Epithelial cell of esophagus (primary cell): Measurements from ENCODE around the gene RHBDD1.

Experiments used
- DNase-seq: peaks from one replicate; pipeline ENCODE4 v3.0.0; 2010; ENCODE audit warnings: low read depth
- H3K4me3 ChIP-seq: 2 replicates; pipeline ENCODE4 v1.5.1; 2011; ENCODE audit warnings: mild to moderate bottlenecking, low read length, control low read depth
- TF ChIP-seq, protein P1 (sequence below): IDR thresholded peaks from 2 replicates; pipeline ENCODE4 v1.5.1; 2011; ENCODE audit warnings: low read depth, mild to moderate bottlenecking, low read length, control low read depth, inconsistent platforms; ENCODE audit not compliant: insufficient read depth; ENCODE audit errors: missing control alignments

RHBDD1 gene

DNA sequence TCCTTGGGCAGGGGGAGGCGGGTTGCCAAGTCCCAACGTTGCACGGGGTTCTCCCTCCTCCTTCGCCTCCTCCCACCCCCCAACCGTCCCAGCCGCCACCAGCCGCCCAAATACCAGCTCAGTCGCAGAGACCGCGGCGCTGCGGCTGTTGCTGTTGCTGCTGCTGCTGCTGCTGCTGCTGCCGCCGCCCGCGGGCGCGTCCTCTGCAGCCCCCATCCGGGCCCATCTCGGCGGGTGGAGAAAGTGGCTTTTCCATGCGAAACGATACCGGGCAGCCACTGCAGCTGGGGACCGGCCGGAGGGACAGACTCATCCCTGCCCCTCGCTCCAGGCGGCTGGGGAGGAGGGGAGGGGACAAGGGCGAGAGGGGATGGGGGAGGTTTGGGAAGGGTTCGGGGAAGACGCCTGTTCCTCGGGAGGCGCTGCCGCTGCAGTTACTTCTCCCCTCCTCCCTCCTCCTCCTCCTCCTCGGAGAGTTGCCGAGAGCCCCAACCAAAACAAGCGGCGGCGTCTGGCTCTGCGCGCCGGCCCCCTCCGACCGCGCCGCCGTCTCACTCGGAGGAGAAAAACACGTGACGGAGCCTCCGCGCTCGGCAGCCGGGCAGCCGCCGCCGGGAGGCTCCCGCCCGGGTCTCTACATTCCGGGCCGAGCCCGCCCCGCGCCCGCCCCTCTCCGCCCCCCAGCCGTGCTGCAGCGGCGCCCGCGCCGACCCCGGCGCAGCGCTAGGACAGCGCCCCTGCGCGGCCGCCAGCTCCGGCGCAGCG, 36.5 kb upstream of the RHBDD1 start, which contains the start of gene IRS1:
Gene IRS1 (minus strand): TSS at position 610 of the 765 bp plus-strand sequence. CDS start 1,082 bp downstream, outside the sequence.
- H3K4me3 ChIP-seq, result peak within 1 kb of the TSS; percentile 79
- TF ChIP-seq, protein P1, sequence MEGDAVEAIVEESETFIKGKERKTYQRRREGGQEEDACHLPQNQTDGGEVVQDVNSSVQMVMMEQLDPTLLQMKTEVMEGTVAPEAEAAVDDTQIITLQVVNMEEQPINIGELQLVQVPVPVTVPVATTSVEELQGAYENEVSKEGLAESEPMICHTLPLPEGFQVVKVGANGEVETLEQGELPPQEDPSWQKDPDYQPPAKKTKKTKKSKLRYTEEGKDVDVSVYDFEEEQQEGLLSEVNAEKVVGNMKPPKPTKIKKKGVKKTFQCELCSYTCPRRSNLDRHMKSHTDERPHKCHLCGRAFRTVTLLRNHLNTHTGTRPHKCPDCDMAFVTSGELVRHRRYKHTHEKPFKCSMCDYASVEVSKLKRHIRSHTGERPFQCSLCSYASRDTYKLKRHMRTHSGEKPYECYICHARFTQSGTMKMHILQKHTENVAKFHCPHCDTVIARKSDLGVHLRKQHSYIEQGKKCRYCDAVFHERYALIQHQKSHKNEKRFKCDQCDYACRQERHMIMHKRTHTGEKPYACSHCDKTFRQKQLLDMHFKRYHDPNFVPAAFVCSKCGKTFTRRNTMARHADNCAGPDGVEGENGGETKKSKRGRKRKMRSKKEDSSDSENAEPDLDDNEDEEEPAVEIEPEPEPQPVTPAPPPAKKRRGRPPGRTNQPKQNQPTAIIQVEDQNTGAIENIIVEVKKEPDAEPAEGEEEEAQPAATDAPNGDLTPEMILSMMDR, result no peak
- DNase-seq, result peak; percentile 78

DNA sequence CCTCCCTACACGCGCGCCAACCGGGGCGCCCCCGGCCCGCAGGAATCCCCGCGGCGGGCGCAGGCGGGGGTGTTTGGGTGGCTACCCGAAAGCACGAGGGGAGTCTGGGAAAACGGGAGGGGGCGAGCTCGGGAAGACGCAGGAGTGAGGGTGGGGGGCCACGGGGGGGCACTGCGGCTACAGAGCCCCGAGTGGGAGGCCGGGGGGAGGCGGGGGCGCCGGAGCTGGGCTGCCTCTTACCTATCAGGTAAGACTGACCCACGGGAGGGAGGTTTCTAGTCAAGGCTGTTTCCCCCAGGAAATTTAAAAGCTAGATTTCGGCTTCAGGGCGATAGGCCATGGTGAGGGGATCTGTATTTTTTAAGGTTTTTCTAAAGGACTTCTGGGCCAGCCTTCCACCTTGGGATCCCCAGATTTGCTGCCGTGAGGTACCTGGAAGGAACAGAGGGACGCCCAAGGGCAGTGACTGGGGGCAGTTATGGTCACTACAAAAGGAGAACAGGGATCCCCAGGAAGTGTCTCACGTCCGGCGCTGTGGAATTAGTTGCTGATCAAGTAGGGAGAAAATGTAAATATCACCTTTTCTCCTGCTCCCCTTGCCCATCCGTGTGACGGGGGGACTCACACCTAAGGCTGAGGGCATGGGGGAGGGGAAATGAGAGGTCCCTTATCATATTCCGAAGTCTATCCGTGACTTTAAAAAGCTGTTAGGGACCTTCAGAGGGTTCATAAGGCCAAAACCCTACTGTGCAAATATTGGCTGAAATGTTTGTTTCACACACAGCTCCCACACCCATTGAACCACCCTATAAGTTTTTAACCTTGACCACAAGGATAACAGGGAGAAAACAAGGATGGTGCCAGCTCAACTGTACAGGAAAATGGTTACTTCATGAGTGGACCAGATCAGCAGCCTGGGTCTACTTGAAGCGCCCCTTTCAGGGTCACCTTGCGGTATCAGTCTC, 35.6 kb upstream of the RHBDD1 start:
- DNase-seq, result peak; percentile 33
- peak overlapping the region; percentile 50 for H3K4me3 ChIP-seq
- TF ChIP-seq, protein P1, result no peak

DNA sequence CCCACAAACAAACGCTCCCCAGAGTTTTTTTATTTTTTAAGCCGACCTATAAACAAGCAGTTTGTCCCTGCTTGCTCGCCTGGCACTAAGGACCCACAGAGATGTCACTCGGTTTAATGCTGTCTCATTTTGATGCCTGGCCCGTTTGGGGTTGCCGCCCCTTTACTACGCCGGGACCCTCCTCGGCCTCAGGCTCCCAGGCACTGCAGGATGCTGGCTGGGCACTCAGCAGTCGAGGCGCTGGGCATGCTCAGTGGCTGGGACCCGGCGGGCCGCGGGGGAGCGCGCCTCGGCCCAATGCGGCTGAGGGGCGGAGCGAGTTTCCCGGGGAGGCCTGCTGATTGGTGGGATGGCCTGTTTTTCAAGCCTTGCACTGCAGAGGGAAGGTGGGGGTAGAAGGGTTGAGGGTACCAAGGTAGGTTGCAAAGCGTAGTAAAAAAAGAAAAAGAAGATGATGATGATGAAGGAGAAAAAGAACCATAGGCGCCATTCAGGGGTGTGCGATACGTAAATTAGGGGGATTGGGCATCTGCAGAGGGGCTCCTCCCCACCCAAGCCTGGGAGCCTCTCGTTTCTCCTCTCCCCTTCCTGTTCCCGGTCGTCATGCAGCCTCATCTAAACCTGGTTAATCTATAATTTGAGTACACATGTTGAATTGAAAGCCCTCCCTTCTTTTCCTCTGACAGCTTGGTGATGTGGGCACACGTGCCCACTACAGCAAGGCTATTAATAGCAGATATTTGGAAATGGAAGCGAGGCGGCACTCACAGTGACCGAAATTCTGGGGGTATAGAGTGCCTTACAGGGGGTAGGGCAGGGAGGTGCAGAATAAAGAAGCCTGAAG, 34.7 kb upstream of the RHBDD1 start:
- DNase-seq, result peak; percentile 80

DNA sequence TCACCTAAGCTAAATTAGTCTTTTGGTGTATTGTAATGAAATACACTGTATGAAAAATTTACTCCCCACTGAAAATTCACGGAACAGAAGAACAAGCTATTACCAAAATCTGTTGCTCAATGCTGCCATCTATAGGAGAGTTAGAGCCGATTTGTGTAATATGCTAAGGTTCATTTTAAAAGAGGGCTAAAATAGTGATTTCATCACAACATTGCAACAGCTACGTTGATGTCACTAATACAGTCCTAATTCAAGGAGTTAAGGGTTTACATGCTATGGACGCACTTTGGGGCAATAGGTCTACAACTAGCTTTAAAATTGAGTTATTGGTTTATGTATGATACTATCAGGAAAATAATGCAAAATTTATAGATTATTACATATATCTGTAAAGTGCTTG, 33.3 kb upstream of the RHBDD1 start:
- H3K4me3 ChIP-seq, result no peak overlapping the region
- peak; percentile 87 for DNase-seq
- TF ChIP-seq, protein P1, result peak; percentile 71

More for the DNA sequence above, 34.7 kb upstream of the RHBDD1 start:
- peak overlapping the region; percentile 50 for H3K4me3 ChIP-seq
- TF ChIP-seq, protein P1, result no peak

DNA sequence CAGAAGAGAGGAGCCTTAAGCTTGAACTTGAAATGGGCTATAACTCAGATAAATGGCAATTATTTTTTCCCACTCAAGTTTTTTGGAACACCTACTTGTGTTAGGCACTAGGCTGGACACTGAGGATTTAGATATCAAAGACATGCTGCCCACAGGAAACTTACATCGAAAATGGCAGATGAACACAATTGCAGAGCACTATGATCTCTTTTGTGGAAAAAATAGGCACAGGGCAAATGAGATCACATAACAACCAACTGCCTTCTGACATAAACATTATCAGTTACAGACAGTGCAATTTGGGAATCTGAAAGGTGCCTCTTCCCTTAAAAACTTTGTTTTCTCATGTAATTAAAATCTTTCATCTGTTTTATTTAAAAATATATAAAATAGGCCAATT, 32.4 kb upstream of the RHBDD1 start:
- no peak for DNase-seq
- TF ChIP-seq, protein P1, result no peak
- H3K4me3 ChIP-seq, result no peak overlapping the region

DNA sequence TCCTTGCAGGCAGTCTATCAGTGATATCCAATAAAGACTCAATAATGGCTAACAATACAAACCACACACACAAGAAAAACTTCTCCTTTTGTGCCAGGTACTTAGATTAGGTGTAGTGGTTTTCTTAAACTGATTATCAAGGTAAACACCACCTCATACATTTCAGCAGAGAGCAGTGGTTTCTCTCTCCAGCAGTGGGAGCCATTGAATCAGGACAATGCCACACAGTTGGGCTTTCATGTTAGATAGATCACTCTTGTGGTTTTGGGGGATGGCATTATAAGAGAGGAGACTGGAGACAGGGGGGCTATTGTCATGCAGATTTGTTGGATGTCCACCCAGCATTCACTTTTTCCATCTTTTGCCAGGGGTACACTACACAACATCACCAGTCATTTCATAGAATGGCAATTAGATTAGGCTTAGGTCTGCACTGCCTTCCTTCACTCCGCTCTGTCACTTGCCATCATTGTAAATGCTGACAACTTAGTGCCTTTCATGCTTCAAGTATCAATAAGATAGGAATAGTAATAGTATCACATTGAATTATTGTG, 22.6 kb upstream of the RHBDD1 start:
- TF ChIP-seq, protein P1, result peak; percentile 78
- DNase-seq, result peak; percentile 55
- H3K4me3 ChIP-seq, result no peak overlapping the region
